Liver (tissue), 9 donors: Measurements from ENCODE around the gene ID4. TPM values are rescaled to one million over a fixed set of nuclear protein-coding genes. Genes with fewer than 3 reads are reported as not detected.

Source experiments
- DNase-seq: peaks from one replicate; pipeline ENCODE4 v3.0.0-alpha.2; 2017; ENCODE audit warnings: low spot score
- H3K27ac ChIP-seq, 2 donors: one replicate each; pipeline ENCODE4 v1.7.0; 2013; ENCODE audit warnings: inconsistent platforms in 2 of 2, low read length in 2 of 2, control low read depth in 1 of 2, low read depth in 1 of 2, mild to moderate bottlenecking in 1 of 2
- H3K27me3 ChIP-seq, 4 donors: one replicate each; pipeline versions ENCODE4 v1.6.1 to v1.7.0; 2013; ENCODE audit warnings: low read length in 3 of 4, inconsistent platforms in 1 of 4, mild to moderate bottlenecking in 1 of 4, moderate library complexity in 1 of 4; ENCODE audit not compliant: control insufficient read depth in 4 of 4, insufficient read depth in 4 of 4
- H3K36me3 ChIP-seq, 4 donors: one replicate each; pipeline versions ENCODE4 v1.6.1 to v1.7.0; 2013; ENCODE audit warnings: low read length in 3 of 4, mild to moderate bottlenecking in 3 of 4, low read depth in 1 of 4, moderate library complexity in 1 of 4; ENCODE audit not compliant: control insufficient read depth in 4 of 4, insufficient read depth in 3 of 4
- H3K4me1 ChIP-seq, 4 donors: one replicate each; pipeline versions ENCODE4 v1.6.1 to v1.7.0; 2013; ENCODE audit warnings: low read length in 3 of 4, mild to moderate bottlenecking in 3 of 4, moderate library complexity in 1 of 4; ENCODE audit not compliant: control insufficient read depth in 4 of 4, insufficient read depth in 4 of 4
- H3K4me3 ChIP-seq, 3 donors: one replicate each; pipeline versions ENCODE4 v1.6.1 to v1.7.0; 2013; ENCODE audit warnings: low read length in 3 of 3, control low read depth in 1 of 3, low read depth in 1 of 3, mild to moderate bottlenecking in 1 of 3
- H3K9ac ChIP-seq, 2 donors: one replicate each; pipeline ENCODE4 v1.7.0; 2013; ENCODE audit warnings: low read length in 2 of 2, mild to moderate bottlenecking in 2 of 2, moderate library complexity in 2 of 2, control low read depth in 1 of 2, low read depth in 1 of 2
- H3K9me3 ChIP-seq, 4 donors: one replicate each; pipeline versions ENCODE4 v1.6.1 to v1.7.0; 2013; ENCODE audit warnings: low read length in 3 of 4; ENCODE audit not compliant: control insufficient read depth in 4 of 4
- ATF3 ChIP-seq: IDR thresholded peaks from 2 replicates; pipeline ENCODE4 v1.6.1; 2016; ENCODE audit warnings: antibody characterized with exemption
- FOXA1 ChIP-seq: IDR thresholded peaks from 2 replicates; pipeline ENCODE4 v1.6.1; 2016; ENCODE audit warnings: antibody characterized with exemption
- FOXA2 ChIP-seq: IDR thresholded peaks from 2 replicates; pipeline ENCODE4 v1.6.1; 2016; ENCODE audit warnings: antibody characterized with exemption
- HNF4A ChIP-seq, 2 donors: conservative IDR thresholded peaks; 2 replicates each; pipeline ENCODE4 v1.6.1; 2016; ENCODE audit warnings: antibody characterized with exemption in 2 of 2, mild to moderate bottlenecking in 2 of 2
- HNF4G ChIP-seq: IDR thresholded peaks from 2 replicates; pipeline ENCODE4 v1.6.1; 2016; ENCODE audit warnings: antibody characterized with exemption
- JUND ChIP-seq, 2 donors: IDR thresholded peaks; 2 replicates each; pipeline ENCODE4 v1.6.1; 2016; ENCODE audit warnings: antibody characterized with exemption in 2 of 2
- MAX ChIP-seq: IDR thresholded peaks from 2 replicates; pipeline ENCODE4 v1.6.1; 2016; ENCODE audit warnings: antibody characterized with exemption
- NR2F2 ChIP-seq: IDR thresholded peaks from 2 replicates; pipeline ENCODE4 v1.6.1; 2016; ENCODE audit warnings: antibody characterized with exemption
- RAD21 ChIP-seq, 2 donors: IDR thresholded peaks; 2 replicates each; pipeline ENCODE4 v1.6.1; 2016; ENCODE audit warnings: antibody characterized with exemption in 2 of 2, mild to moderate bottlenecking in 2 of 2
- REST ChIP-seq: IDR thresholded peaks from 2 replicates; pipeline ENCODE4 v1.6.1; 2016; ENCODE audit warnings: antibody characterized with exemption, mild to moderate bottlenecking
- RXRA ChIP-seq, 2 donors: IDR thresholded peaks; 2 replicates each; pipeline ENCODE4 v1.6.1; 2017 to 2018; ENCODE audit warnings: antibody characterized with exemption in 2 of 2, mild to moderate bottlenecking in 1 of 2
- TAF1 ChIP-seq: conservative IDR thresholded peaks from 2 replicates; pipeline ENCODE4 v1.6.1; 2016; ENCODE audit warnings: antibody characterized with exemption, mild to moderate bottlenecking
- YY1 ChIP-seq: IDR thresholded peaks from 2 replicates; pipeline ENCODE4 v1.6.1; 2016; ENCODE audit warnings: antibody characterized with exemption, mild to moderate bottlenecking
- ZBTB33 ChIP-seq: IDR thresholded peaks from 2 replicates; pipeline ENCODE4 v1.6.1; 2016; ENCODE audit warnings: antibody characterized with exemption
- whole genome bisulfite sequencing: extraction: QIAGEN DNeasy Blood & Tissue Kit; methylation state at CpG from one replicate; pipeline ENCODE4 v1.1.7; 2013; 5-methylcytosine and 5-hydroxymethylcytosine counted together
- polyA plus RNA-seq, 2 donors: library from polyadenylated mRNA; stranded (reverse) in 1 of 2; unstranded in 1 of 2; fragments of 200-250 nt in 1 of 2; fragments of >200 nt in 1 of 2; fragmentation: Nextera tagmentation in 1 of 2; extraction: Ambion mirVana in 1 of 2; gene quantifications; one replicate each; pipeline versions ENCODE4 v1.2.1 to v1.2.3, GENCODE V29; 2013 to 2015
- total RNA-seq, 2 donors: library from RNA; depleted of rRNA; stranded (reverse); fragments of >200 nt; gene quantifications; one replicate each; pipeline ENCODE4 v1.2.3, GENCODE V29; 2014
- donor health status: healthy.
- donor health status: healthy.
- donor health status: healthy.
- donor health status: healthy.
- donor health status: healthy.

ID4 gene
- total and polyA plus RNA-seq, 4 donors, result 0.38 to 3.7 (median 1.2) TPM

- DNase-seq, result no peak
- H3K27ac ChIP-seq, result no peak overlapping the region
- H3K9ac ChIP-seq, result no peak overlapping the region
- no peak for TF ChIP-seq HNF4A (conservative IDR thresholded peaks at IDR 0.05)
- TF ChIP-seq RXRA (IDR thresholded peaks at IDR 0.05), result no peak
- no peak for TF ChIP-seq JUND (IDR thresholded peaks at IDR 0.05)
- no peak for TF ChIP-seq YY1
- TF ChIP-seq FOXA1, result no peak
- TF ChIP-seq HNF4G, result no peak
- TF ChIP-seq REST, result no peak
- no peak for TF ChIP-seq FOXA2
- TF ChIP-seq RAD21 (IDR thresholded peaks at IDR 0.05), result no peak
- TF ChIP-seq NR2F2, result no peak
- no peak for TF ChIP-seq TAF1
- TF ChIP-seq MAX, result no peak
- peaks cover 0 to 3% (median 2%) of the 10 kb centered on the region in 4 donors for H3K9me3 ChIP-seq
- no peaks in the 10 kb centered on the region for H3K36me3 ChIP-seq
- no peak overlapping the region for H3K4me3 ChIP-seq
- no peaks in the 10 kb centered on the region for H3K4me1 ChIP-seq
- 83% methylated on average over 1 of the region's 1 CpG for WGBS
- H3K27me3 ChIP-seq, result no peaks in the 10 kb centered on the region
Observed at GRCh38 chr6:19798362-19798761, 38.8 kb upstream of the ID4 start.

GRCh38 chr6:19802656-19803055, 34.5 kb upstream of the ID4 start:
- Histone ChIP-seq H3K36me3 (no peaks in the 10 kb centered on the region), H3K4me1 (peaks cover 0 to 11% (median 7%) of the 10 kb centered on the region in 4 donors), H3K27ac (no peak overlapping the region), H3K27me3 (no peaks in the 10 kb centered on the region), H3K9ac (no peak overlapping the region), H3K4me3 (no peak overlapping the region), H3K9me3 (no peaks in the 10 kb centered on the region)
- 72% methylated on average over 6 of the region's 6 CpGs for WGBS
- no peak for TF ChIP-seq ATF3
- no peak for TF ChIP-seq RXRA (IDR thresholded peaks at IDR 0.05)
- TF ChIP-seq MAX, result no peak
- no peak for DNase-seq

GRCh38 chr6:19803331-19804204, 33.6 kb upstream of the ID4 start:
- H3K27ac ChIP-seq, result peak overlapping the region; percentile 66 to 92
- peak overlapping the region in 1 of 3 donors; percentile 75 for H3K4me3 ChIP-seq
- H3K9me3 ChIP-seq, result no peaks in the 10 kb centered on the region
- no peak for DNase-seq
- no peak for TF ChIP-seq YY1
- no peak for TF ChIP-seq JUND (IDR thresholded peaks at IDR 0.05)
- TF ChIP-seq ZBTB33, result no peak
- no peak for TF ChIP-seq TAF1
- peak overlapping the region; percentile 68 to 78 for H3K9ac ChIP-seq
- H3K27me3 ChIP-seq, result no peaks in the 10 kb centered on the region
- WGBS, result 57% methylated on average over 9 of the region's 9 CpGs
- no peaks in the 10 kb centered on the region for H3K36me3 ChIP-seq
- H3K4me1 ChIP-seq, result peaks cover 0 to 11% (median 7%) of the 10 kb centered on the region in 4 donors
